AG10803 (cell line): ENCODE data around the gene ANP32A.
A peak's percentile ranks its signal among the peaks of the same experiment; 100 is the strongest.

Experiments
- DNase-seq: peaks from one replicate; pipeline ENCODE4 v3.0.0; 2010; ENCODE audit warnings: low read depth
- H3K4me3 ChIP-seq: 2 replicates; pipeline ENCODE4 v1.5.1; 2011; ENCODE audit warnings: mild to moderate bottlenecking, low read length, control low read depth
- CTCF ChIP-seq: conservative IDR thresholded peaks from 2 replicates; pipeline ENCODE4 v1.5.1; 2011; ENCODE audit warnings: mild to moderate bottlenecking, low read length, control low read depth, inconsistent platforms

ANP32A gene

GRCh38 chr15:68781766-68782588, 38.7 kb downstream of the ANP32A start:
- DNase-seq, result no peak
- no peak for TF ChIP-seq CTCF
- no peak overlapping the region for H3K4me3 ChIP-seq

GRCh38 chr15:68781217-68781616, 39.5 kb downstream of the ANP32A start:
- no peak for TF ChIP-seq CTCF
- no peak overlapping the region for H3K4me3 ChIP-seq
- no peak for DNase-seq

- no peak for DNase-seq
- no peak overlapping the region for H3K4me3 ChIP-seq
- peak; percentile 24; the same call in 1 of the 2 replicates for TF ChIP-seq CTCF
These were observed 41.8 kb downstream of the ANP32A start for GRCh38 chr15:68778876-68779275.

- TF ChIP-seq CTCF, result no peak
- no peak for DNase-seq
- no peak overlapping the region for H3K4me3 ChIP-seq
These were observed 44.0 kb downstream of the ANP32A start for GRCh38 chr15:68776477-68777270.

- no peak overlapping the region for H3K4me3 ChIP-seq
- DNase-seq, result peak; percentile 79
- no peak for TF ChIP-seq CTCF
These were observed 44.8 kb downstream of the ANP32A start for GRCh38 chr15:68775671-68776476.

GRCh38 chr15:68775236-68775577, 45.5 kb downstream of the ANP32A start:
- no peak for DNase-seq
- no peak for TF ChIP-seq CTCF
- H3K4me3 ChIP-seq, result no peak overlapping the region
